ENCODE measurements around the gene INPP4B.

INPP4B gene

DNA sequence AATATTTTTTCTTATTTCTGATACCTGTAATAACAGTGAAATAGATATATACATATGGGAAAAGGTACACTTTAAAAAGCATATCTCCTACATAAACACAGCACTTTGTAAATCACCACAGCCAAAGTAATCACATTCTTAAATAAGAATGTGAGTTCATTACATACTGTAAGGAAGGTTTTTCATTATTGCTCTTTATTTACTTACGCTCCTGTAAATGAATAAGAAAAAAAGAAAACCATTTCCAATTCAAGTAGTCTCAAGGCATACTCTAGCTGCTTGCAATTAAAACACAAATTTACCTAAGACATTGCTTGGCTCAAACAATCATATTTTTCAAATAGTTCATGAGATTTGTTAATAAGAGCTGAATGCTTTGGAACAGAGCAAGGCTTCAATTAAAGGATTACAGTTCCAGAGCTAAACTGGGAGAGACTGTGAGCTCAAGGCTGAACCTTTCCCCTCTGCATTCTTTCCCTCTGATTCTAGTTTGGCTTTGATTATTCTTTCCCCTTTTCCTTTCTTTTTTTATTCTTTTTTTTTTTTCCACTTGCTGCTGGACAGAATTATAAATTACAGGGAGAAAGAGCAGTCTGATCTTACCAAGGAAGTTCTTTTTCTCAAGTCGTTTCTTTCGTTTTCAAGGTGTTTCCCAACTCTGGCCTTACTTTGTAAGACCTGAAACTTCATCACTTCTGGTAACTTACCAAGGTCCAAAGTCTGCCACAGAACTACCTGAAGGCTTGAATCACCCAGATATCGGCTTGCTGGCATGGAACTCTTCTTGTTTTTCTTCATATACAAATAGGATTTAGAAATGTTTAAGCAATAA, 278.3 kb downstream of the INPP4B start:
- no peak for TF ChIP-seq CTCF (IDR thresholded peaks at IDR 0.05; ENCODE audit: extremely low read depth, missing control alignments)
- DNase-seq (ENCODE audit: low spot score): no peak

DNA sequence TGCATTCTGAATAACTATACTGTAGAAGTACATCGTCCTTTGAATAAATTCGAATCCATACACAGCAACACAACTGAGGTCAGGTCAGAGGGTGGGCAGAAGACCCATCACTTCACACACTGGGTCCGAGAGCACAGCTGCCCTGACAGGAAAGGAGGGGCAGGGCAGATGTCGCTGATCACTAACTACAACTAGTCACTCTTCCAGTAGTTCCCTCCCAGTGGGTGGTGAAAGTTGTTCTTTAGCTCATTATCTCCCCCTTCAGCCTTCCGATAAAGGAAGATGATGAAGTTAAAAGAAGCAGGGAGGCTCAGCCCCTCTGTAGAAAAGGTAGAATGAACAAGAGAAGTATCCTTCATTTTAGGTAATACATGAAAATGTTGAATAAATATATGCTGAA, 278.9 kb downstream of the INPP4B start:
- no peak for DNase-seq (ENCODE audit: low spot score)
- TF ChIP-seq CTCF (IDR thresholded peaks at IDR 0.05; ENCODE audit: extremely low read depth, missing control alignments): no peak

DNA sequence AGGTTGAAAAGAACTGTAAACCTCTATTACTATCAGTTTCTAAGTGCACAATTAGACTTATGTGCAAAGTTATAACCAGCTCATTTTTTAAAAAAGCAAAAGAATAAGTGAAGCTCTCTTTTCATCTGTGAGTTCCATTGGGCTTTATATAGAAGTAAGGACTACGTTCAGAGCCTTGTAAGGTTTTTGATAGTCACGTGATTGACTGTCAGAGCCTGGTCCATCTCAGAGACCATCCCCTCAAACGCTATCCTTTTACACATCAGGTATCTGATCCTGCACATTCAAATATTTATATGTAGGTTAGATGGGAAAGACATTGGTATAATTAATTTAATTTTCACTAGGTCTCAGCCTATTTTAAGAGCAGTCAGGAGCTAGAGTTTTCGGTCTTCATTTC, 279.3 kb downstream of the INPP4B start:
- no peak for DNase-seq (ENCODE audit: low spot score)
- TF ChIP-seq CTCF (IDR thresholded peaks at IDR 0.05; ENCODE audit: extremely low read depth, missing control alignments): no peak

DNA sequence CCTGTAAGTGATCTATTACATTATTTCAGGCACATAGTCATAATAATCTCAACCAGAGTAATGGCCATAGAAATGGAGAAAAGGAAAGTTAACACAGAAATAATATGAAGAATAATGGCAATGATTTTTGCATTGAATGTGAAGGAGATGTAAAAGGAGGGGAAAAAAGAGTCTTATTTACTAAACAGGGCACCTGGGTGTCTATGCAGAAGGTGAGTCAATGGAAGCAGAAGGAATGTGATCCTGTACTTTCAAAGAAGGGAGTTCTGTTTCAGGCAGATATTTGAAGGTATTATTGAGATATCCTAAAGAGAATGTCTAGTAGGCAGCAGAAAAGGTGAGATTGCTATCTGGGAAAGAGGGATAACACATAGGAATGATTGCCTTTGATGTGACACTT, 279.9 kb downstream of the INPP4B start:
- no peak for DNase-seq (ENCODE audit: low spot score)
- TF ChIP-seq CTCF (IDR thresholded peaks at IDR 0.05; ENCODE audit: extremely low read depth, missing control alignments): no peak

DNA sequence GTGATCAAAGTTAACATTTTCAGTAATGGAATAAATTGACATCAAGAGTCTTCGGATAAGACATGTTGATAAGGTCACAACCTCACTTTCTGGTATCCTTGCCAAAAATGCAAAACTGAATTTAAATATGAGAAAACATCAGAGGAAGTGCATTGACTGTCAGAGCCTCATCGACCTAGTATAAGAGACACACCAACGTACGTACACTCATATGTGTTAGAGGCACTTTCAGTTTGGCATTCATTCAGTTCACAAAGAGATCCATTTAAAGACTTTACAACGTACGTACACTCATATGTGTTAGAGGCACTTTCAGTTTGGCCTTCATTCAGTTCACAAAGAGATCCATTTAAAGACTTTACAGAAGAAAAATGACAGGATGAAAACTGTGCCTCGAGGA, 280.3 kb downstream of the INPP4B start:
- TF ChIP-seq CTCF (IDR thresholded peaks at IDR 0.05; ENCODE audit: extremely low read depth, missing control alignments): no peak
- no peak for DNase-seq (ENCODE audit: low spot score)

DNA sequence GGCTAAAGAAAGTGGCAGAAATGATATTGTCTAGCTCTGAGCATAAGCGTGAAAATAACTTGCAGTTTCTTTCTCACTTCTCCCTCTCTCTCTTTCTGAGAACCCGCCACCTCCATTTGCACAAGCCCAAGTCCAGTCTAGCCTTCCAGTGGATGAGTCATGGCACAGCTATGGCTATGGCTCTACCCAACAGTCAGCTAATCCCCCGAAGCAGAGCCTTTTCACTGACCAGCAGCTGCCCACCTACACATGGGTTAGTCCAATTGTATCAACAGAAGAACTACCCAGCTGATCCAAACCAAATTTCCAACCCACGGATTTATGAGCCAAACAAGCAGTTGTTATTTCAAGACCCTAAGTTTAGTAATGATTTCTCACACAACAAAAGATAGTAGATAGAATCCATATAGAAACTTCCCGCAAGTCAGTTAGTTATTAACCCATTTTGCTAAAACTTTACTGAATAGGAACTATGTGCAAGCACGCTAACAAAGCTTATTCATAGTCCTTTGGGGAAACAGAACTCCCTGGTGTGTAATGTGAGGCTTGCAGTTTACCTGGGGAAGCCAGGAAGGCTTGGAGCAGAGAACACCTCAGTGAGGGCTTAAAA, 282.3 kb downstream of the INPP4B start:
- DNase-seq (ENCODE audit: low spot score): no peak

More for the DNA sequence above, 282.3 kb downstream of the INPP4B start:
- no peak for TF ChIP-seq CTCF (IDR thresholded peaks at IDR 0.05; ENCODE audit: extremely low read depth, missing control alignments)

All from GM20000 (cell line).